A375 (cell line): ENCODE results near the gene TMEM215. TPM values are rescaled to one million over a fixed set of nuclear protein-coding genes. Genes with fewer than 3 reads are reported as not detected.

Source experiments
- small RNA-seq: library from RNA; depleted of rRNA; stranded (forward); fragments of <200 nt; gene quantifications from one replicate; pipeline ENCODE3, GENCODE V24; 2014
- total RNA-seq: library from RNA; depleted of rRNA; stranded (reverse); fragments of >200 nt; shearing (Covaris generic); gene quantifications from 2 replicates; pipeline ENCODE4 v1.2.3, GENCODE V29; 2014; rRNA removed

The TMEM215 gene, protein sequence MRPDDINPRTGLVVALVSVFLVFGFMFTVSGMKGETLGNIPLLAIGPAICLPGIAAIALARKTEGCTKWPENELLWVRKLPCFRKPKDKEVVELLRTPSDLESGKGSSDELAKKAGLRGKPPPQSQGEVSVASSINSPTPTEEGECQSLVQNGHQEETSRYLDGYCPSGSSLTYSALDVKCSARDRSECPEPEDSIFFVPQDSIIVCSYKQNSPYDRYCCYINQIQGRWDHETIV
- total RNA-seq, result not detected in 2 replicates

DNA sequence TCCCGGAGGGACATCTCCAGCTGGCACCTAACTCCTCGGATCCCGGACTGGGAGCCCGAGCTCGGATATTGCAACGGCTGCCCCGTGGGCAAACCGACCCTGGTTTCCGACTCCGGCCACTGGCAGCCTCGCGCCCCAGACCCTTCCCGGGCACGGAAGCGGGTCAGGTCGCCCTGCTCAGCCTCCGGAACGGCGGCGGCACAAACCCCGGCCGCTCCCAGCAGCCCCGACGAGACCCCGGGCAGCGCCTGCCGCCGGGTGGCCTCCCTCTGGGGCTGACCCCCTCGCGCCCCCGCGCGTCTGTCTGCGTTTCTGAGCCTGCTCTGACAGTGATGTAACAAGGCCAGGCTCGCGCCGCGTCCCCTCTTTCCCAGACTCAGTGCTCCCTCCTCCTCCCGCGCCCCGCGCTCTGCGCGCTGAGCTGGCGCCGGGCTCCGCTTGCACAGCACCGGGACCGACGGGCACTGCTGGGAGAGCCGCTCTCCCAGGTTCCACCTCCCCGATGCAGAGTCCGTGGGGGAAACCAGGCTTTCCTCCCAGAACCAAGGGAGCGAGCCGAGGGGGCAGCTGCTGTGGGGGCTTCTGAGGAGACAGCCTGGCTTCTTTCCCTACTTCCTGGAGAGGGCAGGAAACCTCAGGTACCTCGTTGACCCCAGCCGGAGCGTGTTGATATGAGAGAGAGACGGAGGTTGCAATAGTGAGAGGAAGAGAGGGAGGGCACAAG lies at the start of gene TMEM215:
TMEM215 (plus strand) TSS at position 373 of the 724 bp plus-strand sequence. CDS start 644 bp downstream, outside the sequence.

Small RNAs within 50 kb of the gene (small RNA-seq; reads per million reads assigned to genes)
- not detected for gene RF00019

Other genes with a start within 250 kb of the TMEM215 start
- 2.3 and 5.9 TPM in 2 replicates for gene SMIM27, start 231.2 kb upstream of the TMEM215 start, total RNA-seq
- gene TOPORS, start 231.0 kb upstream of the TMEM215 start, total RNA-seq, result 30.2 and 33.2 TPM in 2 replicates
- gene NDUFB6, start 210.4 kb upstream of the TMEM215 start, total RNA-seq, result 90.9 and 109 TPM in 2 replicates
- gene TAF1L, start 147.9 kb upstream of the TMEM215 start, total RNA-seq, result 0.04 TPM in 1 of 2 replicates, not detected in the other
- gene APTX, start 218.1 kb downstream of the TMEM215 start, total RNA-seq, result 46.5 and 63.3 TPM in 2 replicates
- 76.7 and 99.1 TPM in 2 replicates for gene DNAJA1, start 241.7 kb downstream of the TMEM215 start, total RNA-seq